MCF 10A (cell line): ENCODE results near the gene ACAP1. TPM values are rescaled to one million over a fixed set of nuclear protein-coding genes. Genes with fewer than 3 reads are reported as not detected.
A peak's percentile ranks its signal among the peaks of the same experiment; 100 is the strongest.

Experiments
- BruUV-seq: library from RNA; stranded (reverse); fragments of 400-500 nt; replicated peaks from 2 replicates; lab custom pipeline; 2021; lab: Mats Ljungman, UMichigan
- CTCF ChIA-PET: fragments of 300-600 bp; sonication (Branson Sonifier 250); formaldehyde crosslinking; extraction: SDS; loops from one replicate; lab custom pipeline; 2021; ENCODE audit warnings: antibody characterized with exemption, inconsistent platforms; lab: Yijun Ruan, JAX
- POLR2A ChIA-PET: fragments of 300-600, 350-650 bp; sonication (Branson Sonifier 250); formaldehyde crosslinking; extraction: SDS; loops from one replicate; lab custom pipeline; 2020; ENCODE audit warnings: antibody characterized with exemption, inconsistent platforms; lab: Yijun Ruan, JAX
- DNase-seq: peaks from one replicate; pipeline ENCODE4 v3.0.0-alpha.2; 2018; ENCODE audit not compliant: unreplicated experiment
- H3K27ac Mint-ChIP-seq: one replicate; pipeline ENCODE4 v1.8.0; 2022; ENCODE audit warnings: mild to moderate bottlenecking, low read depth, mixed read lengths; ENCODE audit not compliant: unreplicated experiment
- H3K27me3 Mint-ChIP-seq: one replicate; pipeline ENCODE4 v1.8.0; 2022; ENCODE audit warnings: mixed read lengths; ENCODE audit not compliant: insufficient read depth, unreplicated experiment
- H3K36me3 Mint-ChIP-seq: one replicate; pipeline ENCODE4 v1.8.0; 2022; ENCODE audit warnings: mild to moderate bottlenecking, moderate library complexity, mixed read lengths; ENCODE audit not compliant: insufficient read depth, unreplicated experiment
- H3K4me1 Mint-ChIP-seq: one replicate; pipeline ENCODE4 v1.8.0; 2022; ENCODE audit warnings: mixed read lengths; ENCODE audit not compliant: insufficient read depth, unreplicated experiment
- H3K4me3 Mint-ChIP-seq: one replicate; pipeline ENCODE4 v1.8.0; 2022; ENCODE audit warnings: mild to moderate bottlenecking, moderate library complexity, mixed read lengths; ENCODE audit not compliant: unreplicated experiment
- H3K9me3 Mint-ChIP-seq: one replicate; pipeline ENCODE4 v1.8.0; 2022; ENCODE audit warnings: mixed read lengths; ENCODE audit not compliant: unreplicated experiment
- CTCF ChIP-seq: fragments of 200-600 bp; IDR thresholded peaks from one replicate; pipeline ENCODE4 v1.8.0; 2022; ENCODE audit warnings: antibody characterized with exemption, mild to moderate bottlenecking; ENCODE audit not compliant: unreplicated experiment
- intact Hi-C: fragments of 100-400 bp; cut with micrococcal nuclease; formaldehyde crosslinking; loops from 2 replicates; pipeline ENCODE4 v1.14.1; 2022
- total RNA-seq: library from RNA; stranded (reverse); gene quantifications from 2 replicates; pipeline ENCODE4 v1.2.3, GENCODE V29; 2022

ACAP1 gene
- total RNA-seq, 1 experiment from 2014 or later, result 4.9 TPM

- TF ChIP-seq CTCF, result no peak
- Mint-ChIP-seq H3K27me3 (peaks cover 22% of the 10 kb centered on the region), H3K27ac (no peak overlapping the region), H3K36me3 (peaks cover 10% of the 10 kb centered on the region), H3K9me3 (no peaks in the 10 kb centered on the region), H3K4me1 (peaks cover 11% of the 10 kb centered on the region), H3K4me3 (no peak overlapping the region)
- intact Hi-C loops, result no loop called here
- CTCF ChIA-PET, result interaction anchor here (0.7 to 3.6 kb wide), 2 partner anchors 11 kb away, joined by 3 to 23 read pairs; partner anchors contain the start of gene SLC2A4
- no TSS peak for BruUV-seq
- DNase-seq, result no peak
- POLR2A ChIA-PET, result no interaction called here
Measured at GRCh38 chr17:7290685-7291084, 45.6 kb upstream of the ACAP1 start.

- no peaks in the 10 kb centered on the region for H3K9me3 Mint-ChIP-seq
- H3K4me1 Mint-ChIP-seq, result peaks cover 17% of the 10 kb centered on the region
- intact Hi-C loops, result no loop called here
- no TSS peak for BruUV-seq
- CTCF ChIA-PET, result interaction anchor here (0.5 to 3.6 kb wide), 7 partner anchors 10 to 1700 kb away, joined by 3 to 23 read pairs (median 4); partner anchors contain the start of genes NAA38 and SLC2A4
- no peak for TF ChIP-seq CTCF
- no peak overlapping the region for H3K4me3 Mint-ChIP-seq
- POLR2A ChIA-PET, result interaction anchor here (0.6 to 3.1 kb wide), 5 partner anchors 11 to 125 kb away, joined by 3 to 30 read pairs (median 9); partner anchors contain the start of genes GABARAP, NEURL4 and SLC2A4
- no peak overlapping the region for H3K27ac Mint-ChIP-seq
- peaks cover 17% of the 10 kb centered on the region for H3K27me3 Mint-ChIP-seq
- DNase-seq, result no peak
- H3K36me3 Mint-ChIP-seq, result peaks cover 10% of the 10 kb centered on the region
Measured at GRCh38 chr17:7292194-7292593, 44.1 kb upstream of the ACAP1 start.

GRCh38 chr17:7292729-7293128 lies 43.6 kb upstream of the ACAP1 start:
- H3K4me1 Mint-ChIP-seq, result peaks cover 17% of the 10 kb centered on the region
- ChIA-PET CTCF (interaction anchor here (0.6 to 3.6 kb wide), 6 partner anchors 10 to 296 kb away, joined by 3 to 23 read pairs (median 4); partner anchors contain the start of gene SLC2A4), POLR2A (interaction anchor here (0.6 to 3.1 kb wide), 9 partner anchors 10 to 126 kb away, joined by 3 to 30 read pairs (median 5); partner anchors contain the start of genes GABARAP, NEURL4 and SLC2A4)
- H3K36me3 Mint-ChIP-seq, result peaks cover 10% of the 10 kb centered on the region
- intact Hi-C loops, result no loop called here
- no peaks in the 10 kb centered on the region for H3K9me3 Mint-ChIP-seq
- DNase-seq, result no peak
- TF ChIP-seq CTCF, result no peak
- peaks cover 12% of the 10 kb centered on the region for H3K27me3 Mint-ChIP-seq
- H3K4me3 Mint-ChIP-seq, result peak overlapping the region; percentile 38
- BruUV-seq, result no TSS peak
- H3K27ac Mint-ChIP-seq, result no peak overlapping the region

- no TSS peak for BruUV-seq
- ChIA-PET CTCF (interaction anchor here (1.2 to 3.6 kb wide), 4 partner anchors 10 to 272 kb away, joined by 3 to 23 read pairs (median 4); partner anchors contain the start of gene SLC2A4), POLR2A (interaction anchor here (0.9 to 3.1 kb wide), 10 partner anchors 10 to 394 kb away, joined by 3 to 30 read pairs (median 4); partner anchors contain the start of genes GABARAP, NEURL4, SLC2A4 and TP53)
- peak overlapping the region; percentile 43 for H3K4me3 Mint-ChIP-seq
- no peak overlapping the region for H3K27ac Mint-ChIP-seq
- DNase-seq, result peak; percentile 94
- peaks cover 17% of the 10 kb centered on the region for H3K4me1 Mint-ChIP-seq
- H3K36me3 Mint-ChIP-seq, result peaks cover 10% of the 10 kb centered on the region
- intact Hi-C loops, result no loop called here
- H3K27me3 Mint-ChIP-seq, result peaks cover 7% of the 10 kb centered on the region
- TF ChIP-seq CTCF, result no peak
- no peaks in the 10 kb centered on the region for H3K9me3 Mint-ChIP-seq
Measured at GRCh38 chr17:7293159-7293558, 43.2 kb upstream of the ACAP1 start.
